Heart left ventricle (tissue), 13 donors: ENCODE results near the gene OGFOD3.

ENCODE experiments used
- POLR2A ChIP-seq, 2 donors: fragments of 450-650 bp; IDR thresholded peaks; one replicate each; pipeline ENCODE4 v1.6.1; 2017; ENCODE audit warnings: antibody characterized with exemption in 2 of 2, mild to moderate bottlenecking in 2 of 2, moderate library complexity in 2 of 2
- TF ChIP-seq, protein P1 (sequence below), 12 donors: fragments of 200-600 bp; sonication (generic) in 4 of 12; IDR thresholded peaks; one replicate each; pipeline versions ENCODE4 v1.5.0 to v1.8.0; 2018 to 2022; ENCODE audit warnings: antibody characterized with exemption in 12 of 12, mild to moderate bottlenecking in 5 of 12
- donor health status: ischemic (EF 13 %, LVEDD 7.1; RV severe dilation, severe dysfunction).
- donor health status: DM: no; HTN: yes; CAD: no.
- donor health status: DM: no; HTN: no; CAD: no.
- donor health status: ischemic (EF 25% LVEDD 6.9; RV normal size, moderate dysfunction).
- donor health status: ischemic (EF 25% LVEDD 5.7; RV mildly dilated, moderate dysfunction).
- donor health status: ischemic (EF 35%, LVEDD 5.7; RV mildly dilated, moderate dysfunction).
- donor health status: nonischemic (EF 11% LVEDD 7.7; RV severe dilation, severe dysfunction).
- donor health status: DM: yes; HTN: yes; CAD: no.
- donor health status: PGD.
- donor health status: ischemic (EF 29% LVEDD 5.4; RV normal size, mild dysfunction).
- donor health status: nonischemic (EF 23%, LVEDD 6.1; RV moderate dilation, normal function).

DNA sequence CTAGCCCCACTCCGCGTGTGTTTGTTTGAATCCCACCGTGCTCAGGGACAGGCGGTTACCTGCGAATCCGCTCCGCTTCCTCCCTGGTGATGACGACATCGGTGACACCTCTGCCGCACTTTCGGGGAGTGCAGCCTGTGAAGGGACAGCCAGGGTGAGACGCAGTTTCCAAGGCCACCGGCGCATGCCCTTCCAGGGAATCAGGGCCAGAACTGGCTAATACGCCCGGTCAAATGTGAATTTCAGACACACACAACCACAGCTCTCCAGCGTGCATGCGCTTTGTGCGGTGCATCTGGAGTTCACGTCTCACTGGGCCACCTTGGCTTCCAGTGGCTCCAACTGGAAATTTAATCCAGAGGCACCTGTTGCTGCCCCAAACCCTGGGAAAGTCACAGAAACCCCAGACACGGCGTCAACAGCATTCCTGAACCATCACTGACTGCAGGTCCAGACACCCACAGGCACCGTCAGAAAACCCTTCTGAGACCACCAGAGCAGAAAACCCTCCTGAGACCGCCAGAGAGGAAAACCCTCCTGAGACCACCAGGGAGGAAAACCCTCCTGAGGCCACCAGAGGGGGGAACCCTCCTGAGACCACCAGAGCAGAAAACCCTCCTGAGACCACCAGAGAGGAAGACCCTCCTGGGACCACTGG, 6.9 kb downstream of the OGFOD3 start:
- TF ChIP-seq POLR2A (IDR thresholded peaks at IDR 0.05) = no peak
- TF ChIP-seq, protein P1, sequence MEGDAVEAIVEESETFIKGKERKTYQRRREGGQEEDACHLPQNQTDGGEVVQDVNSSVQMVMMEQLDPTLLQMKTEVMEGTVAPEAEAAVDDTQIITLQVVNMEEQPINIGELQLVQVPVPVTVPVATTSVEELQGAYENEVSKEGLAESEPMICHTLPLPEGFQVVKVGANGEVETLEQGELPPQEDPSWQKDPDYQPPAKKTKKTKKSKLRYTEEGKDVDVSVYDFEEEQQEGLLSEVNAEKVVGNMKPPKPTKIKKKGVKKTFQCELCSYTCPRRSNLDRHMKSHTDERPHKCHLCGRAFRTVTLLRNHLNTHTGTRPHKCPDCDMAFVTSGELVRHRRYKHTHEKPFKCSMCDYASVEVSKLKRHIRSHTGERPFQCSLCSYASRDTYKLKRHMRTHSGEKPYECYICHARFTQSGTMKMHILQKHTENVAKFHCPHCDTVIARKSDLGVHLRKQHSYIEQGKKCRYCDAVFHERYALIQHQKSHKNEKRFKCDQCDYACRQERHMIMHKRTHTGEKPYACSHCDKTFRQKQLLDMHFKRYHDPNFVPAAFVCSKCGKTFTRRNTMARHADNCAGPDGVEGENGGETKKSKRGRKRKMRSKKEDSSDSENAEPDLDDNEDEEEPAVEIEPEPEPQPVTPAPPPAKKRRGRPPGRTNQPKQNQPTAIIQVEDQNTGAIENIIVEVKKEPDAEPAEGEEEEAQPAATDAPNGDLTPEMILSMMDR (IDR thresholded peaks at IDR 0.05) = no peak
